Measurements from ENCODE around the gene ZCCHC8.
A peak's percentile ranks its signal among the peaks of the same experiment; 100 is the strongest.
"Not testable (repeated sequence)": the region's sequence is repeated elsewhere in the genome, so short reads cannot be mapped to it uniquely, and the experiment has no call there.

Gene ZCCHC8

DNA sequence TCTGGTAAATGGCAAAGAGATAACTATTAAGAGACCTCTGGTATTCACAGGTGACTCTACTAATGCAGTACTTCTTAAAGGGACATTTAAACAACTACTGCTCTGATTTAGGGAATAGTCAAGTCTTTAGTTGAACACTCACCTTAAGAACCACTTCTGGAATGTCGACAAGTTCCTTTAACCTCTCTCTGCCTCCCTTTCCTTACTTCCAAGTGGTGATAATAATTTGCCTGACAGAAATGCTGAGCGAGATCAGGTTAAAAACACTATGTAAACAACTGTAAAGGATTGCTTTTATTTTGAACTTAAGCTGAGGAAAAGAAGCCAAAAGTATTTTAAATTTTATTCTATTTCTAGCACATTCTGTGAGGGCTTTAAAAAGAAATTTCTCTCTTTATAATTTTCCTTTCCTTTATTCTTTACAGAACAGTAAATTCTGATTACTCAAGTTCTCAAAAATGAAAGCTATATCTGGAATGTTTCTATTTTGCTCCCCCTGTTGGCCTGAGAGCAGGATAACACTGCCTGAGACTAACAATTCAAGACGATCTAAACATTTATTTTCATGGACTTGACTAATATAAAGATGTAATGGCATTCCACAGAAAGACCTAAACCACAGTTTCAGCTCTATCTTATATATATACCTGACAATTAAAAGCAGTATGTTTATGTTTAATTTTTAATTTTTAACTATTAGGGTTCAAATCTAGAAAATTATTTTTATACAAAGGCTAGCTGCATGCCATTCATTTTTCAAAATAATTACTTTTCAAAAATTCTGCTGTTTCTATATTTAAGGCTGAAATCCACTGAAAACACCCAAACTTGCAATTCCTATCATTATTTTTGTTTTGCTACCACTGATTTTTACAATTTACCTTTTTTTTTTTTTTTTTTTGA, 29.2 kb downstream of the ZCCHC8 start:
- Mint-ChIP-seq H3K9me3 (no peaks in the 10 kb centered on the region), H3K4me1 (ENCODE audit: low read depth) (peaks cover 30% of the 10 kb centered on the region), H3K4me3 (no peak overlapping the region), H3K27ac (peak overlapping the region; percentile 58), H3K27me3 (no peaks in the 10 kb centered on the region), H3K36me3 (ENCODE audit: low read depth) (peaks cover 49% of the 10 kb centered on the region)
- DNase-seq, result no peak

DNA sequence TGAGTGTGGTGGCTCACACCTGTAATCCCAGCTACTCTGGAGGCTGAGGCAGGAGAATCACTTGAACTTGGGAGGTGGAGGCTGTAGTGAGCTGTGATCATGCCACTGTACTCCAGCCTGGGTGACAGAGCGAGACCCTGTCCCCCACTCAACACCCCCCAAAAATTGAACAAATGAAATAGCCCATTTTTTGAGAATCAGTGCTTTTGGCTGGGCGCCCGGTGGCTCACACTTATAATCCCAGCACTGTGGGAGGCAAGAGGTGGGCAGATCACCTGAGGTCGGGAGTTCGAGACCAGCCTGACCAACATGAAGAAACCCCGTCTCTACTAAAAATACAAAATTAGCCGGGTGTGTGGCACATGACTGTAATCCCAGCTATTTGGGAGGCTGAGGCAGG, 30.2 kb downstream of the ZCCHC8 start:
- peak; percentile 23 for DNase-seq
- H3K27ac Mint-ChIP-seq, H3K27me3 Mint-ChIP-seq, H3K4me3 Mint-ChIP-seq, H3K9me3 Mint-ChIP-seq: not testable (repeated sequence)
- Mint-ChIP-seq H3K36me3 (ENCODE audit: low read depth) (peaks cover 39% of the 10 kb centered on the region), H3K4me1 (ENCODE audit: low read depth) (peaks cover 27% of the 10 kb centered on the region)

DNA sequence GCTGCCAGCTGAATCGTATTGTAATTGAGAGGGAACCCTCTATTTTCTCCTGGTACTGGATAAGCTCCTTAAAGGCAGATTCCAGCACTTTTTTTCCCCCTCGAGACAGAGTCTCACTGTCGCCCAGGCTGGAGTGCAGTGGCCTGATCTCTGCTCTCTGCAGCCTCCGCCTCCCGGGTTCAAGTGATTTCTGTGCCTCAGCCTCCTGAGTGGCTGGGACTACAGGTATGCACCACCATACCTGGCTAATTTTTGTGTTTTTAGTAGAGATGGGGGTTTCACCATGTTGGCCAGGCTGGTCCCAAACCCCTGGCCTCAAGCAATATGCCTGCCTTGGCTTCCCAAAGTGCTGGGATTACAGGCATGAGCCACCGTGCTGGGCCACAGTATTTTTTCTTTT, 30.9 kb downstream of the ZCCHC8 start:
- not testable (repeated sequence) for H3K9me3 Mint-ChIP-seq, H3K27me3 Mint-ChIP-seq, H3K4me3 Mint-ChIP-seq
- Mint-ChIP-seq H3K36me3 (ENCODE audit: low read depth) (peaks cover 32% of the 10 kb centered on the region), H3K27ac (peak overlapping the region; percentile 18), H3K4me1 (ENCODE audit: low read depth) (peaks cover 21% of the 10 kb centered on the region)
- peak; percentile 18 for DNase-seq

DNA sequence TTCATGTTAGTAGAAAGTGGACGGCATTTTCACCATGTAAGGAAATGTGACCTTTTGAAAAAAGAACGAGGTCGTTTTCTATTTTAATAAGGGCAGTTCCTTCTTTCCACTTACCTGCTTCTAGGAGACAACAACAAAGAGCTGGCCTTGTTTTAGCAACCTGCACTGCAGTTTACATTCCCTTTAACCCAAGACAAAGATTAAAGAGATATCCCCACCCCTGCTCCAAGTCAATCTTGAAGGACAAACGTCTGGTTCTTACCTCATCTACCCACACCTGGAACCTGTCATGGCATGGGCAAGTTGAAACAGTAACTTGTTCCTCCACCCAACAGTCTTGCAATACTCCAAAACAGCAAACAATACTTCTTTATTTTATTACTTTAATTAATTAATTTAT, 32.7 kb downstream of the ZCCHC8 start:
- H3K9me3 Mint-ChIP-seq, result no peaks in the 10 kb centered on the region
- H3K4me1 Mint-ChIP-seq (ENCODE audit: low read depth), result peaks cover 8% of the 10 kb centered on the region
- H3K4me3 Mint-ChIP-seq, result no peak overlapping the region
- no peak for DNase-seq
- no peak overlapping the region for H3K27ac Mint-ChIP-seq
- H3K36me3 Mint-ChIP-seq (ENCODE audit: low read depth), result peaks cover 14% of the 10 kb centered on the region
- H3K27me3 Mint-ChIP-seq, result no peaks in the 10 kb centered on the region

DNA sequence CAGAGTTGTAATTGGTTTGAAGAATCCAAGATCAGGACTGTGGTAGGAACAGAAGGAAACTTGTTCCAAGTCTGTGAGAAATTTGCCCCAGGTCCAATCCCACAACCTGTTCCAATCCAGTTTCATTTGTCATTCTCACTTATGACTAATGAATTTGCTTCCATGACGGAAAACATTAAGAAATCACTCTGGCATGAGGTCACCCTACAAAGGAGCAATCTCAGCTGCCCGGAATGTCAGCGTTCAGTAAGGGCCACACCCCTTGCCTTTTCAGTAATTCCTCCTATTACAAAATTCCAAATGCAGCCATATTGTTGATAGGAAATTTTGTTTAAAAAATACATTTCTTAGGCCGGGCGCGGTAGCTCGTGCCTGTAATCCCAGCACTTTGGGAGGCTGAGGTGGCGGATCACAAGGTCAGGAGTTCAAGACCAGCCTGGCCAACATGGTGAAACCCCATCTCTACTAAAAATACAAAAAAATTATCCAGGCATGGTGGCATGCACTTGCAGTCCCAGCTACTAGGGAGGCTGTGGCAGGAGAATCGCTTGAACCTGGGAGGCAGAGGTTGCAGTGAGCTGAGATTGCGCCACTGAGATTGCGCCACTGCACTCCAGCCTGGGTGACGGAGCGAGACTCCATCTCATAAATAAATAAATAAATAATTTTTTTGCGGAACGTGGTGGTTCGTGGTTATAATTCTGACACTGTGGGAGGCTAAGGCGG, 36.3 kb downstream of the ZCCHC8 start:
- not testable (repeated sequence) for H3K4me3 Mint-ChIP-seq; H3K27me3 Mint-ChIP-seq; DNase-seq; H3K4me1 Mint-ChIP-seq (ENCODE audit: low read depth); H3K9me3 Mint-ChIP-seq; H3K36me3 Mint-ChIP-seq (ENCODE audit: low read depth); H3K27ac Mint-ChIP-seq

DNA sequence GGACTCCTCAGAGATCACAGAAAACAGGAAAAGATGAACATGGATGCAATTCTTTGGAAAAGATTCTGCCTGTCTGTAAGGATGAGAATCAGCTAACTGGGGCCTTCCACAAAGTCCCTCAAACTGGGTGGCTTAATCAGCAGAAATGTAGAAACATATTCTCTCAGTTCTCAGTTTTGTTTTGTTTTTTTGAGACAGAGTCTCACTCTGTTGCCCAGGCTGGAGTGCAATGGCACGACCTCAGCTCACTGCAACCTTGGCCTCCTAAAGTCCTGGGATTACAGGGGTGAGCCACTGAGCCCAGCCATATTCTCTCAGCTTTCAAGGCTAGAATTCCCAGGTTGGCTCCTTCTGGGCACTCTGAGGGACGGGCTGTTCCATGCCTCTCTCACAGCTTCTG, 40.1 kb downstream of the ZCCHC8 start:
- Mint-ChIP-seq H3K9me3 (no peaks in the 10 kb centered on the region), H3K4me3 (no peak overlapping the region), H3K27ac (no peak overlapping the region), H3K27me3 (no peaks in the 10 kb centered on the region), H3K36me3 (ENCODE audit: low read depth) (no peaks in the 10 kb centered on the region), H3K4me1 (ENCODE audit: low read depth) (peaks cover 4% of the 10 kb centered on the region)
- DNase-seq, result no peak

DNA sequence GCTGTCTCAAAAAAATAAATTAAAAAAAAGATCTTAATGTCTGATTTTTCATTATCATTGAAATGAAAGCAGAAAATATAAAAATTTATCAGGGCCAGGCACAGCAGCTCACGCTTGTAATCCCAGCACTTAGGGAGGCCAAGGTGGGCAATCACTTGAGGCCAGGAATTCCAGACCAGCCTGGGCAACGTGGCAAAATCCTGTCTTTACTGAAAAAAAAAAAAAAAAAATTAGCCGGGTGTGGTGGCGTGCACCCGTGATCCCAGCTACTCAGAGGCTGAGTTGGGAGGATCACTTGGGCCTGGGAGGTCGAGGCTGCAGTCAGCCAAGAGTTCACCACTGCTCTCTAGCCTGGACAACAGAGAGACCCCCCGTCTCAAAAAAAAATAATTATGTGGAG, 40.7 kb downstream of the ZCCHC8 start:
- Mint-ChIP-seq H3K36me3 (ENCODE audit: low read depth) (no peaks in the 10 kb centered on the region), H3K27ac (no peak overlapping the region), H3K4me3 (no peak overlapping the region), H3K27me3 (no peaks in the 10 kb centered on the region), H3K4me1 (ENCODE audit: low read depth) (peaks cover 4% of the 10 kb centered on the region), H3K9me3 (no peaks in the 10 kb centered on the region)
- DNase-seq, result no peak

DNA sequence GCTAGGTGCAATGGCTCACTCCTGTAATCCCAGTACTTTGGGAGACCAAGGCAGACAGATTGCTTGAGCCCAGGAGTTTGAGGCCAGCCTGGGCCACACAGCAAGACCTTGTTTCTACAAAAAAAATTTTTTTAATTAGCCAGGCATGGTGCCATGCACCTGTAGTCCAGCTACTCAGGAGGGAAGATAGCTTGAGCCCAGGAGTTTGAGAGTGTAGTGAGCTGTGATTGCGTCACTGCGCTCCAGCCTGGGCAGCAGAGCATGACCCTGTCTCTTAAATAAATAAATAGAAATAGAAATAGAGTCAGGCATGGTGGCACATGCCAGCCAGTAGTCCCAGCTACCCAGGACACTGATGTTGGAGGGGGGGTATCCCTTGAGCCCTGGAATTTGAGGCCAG, 41.5 kb downstream of the ZCCHC8 start:
- H3K4me3 Mint-ChIP-seq, result no peak overlapping the region
- H3K9me3 Mint-ChIP-seq, result no peaks in the 10 kb centered on the region
- no peaks in the 10 kb centered on the region for H3K27me3 Mint-ChIP-seq
- DNase-seq, result no peak
- H3K27ac Mint-ChIP-seq, result no peak overlapping the region
- H3K36me3 Mint-ChIP-seq (ENCODE audit: low read depth), result no peaks in the 10 kb centered on the region
- H3K4me1 Mint-ChIP-seq (ENCODE audit: low read depth), result peaks cover 10% of the 10 kb centered on the region

DNA sequence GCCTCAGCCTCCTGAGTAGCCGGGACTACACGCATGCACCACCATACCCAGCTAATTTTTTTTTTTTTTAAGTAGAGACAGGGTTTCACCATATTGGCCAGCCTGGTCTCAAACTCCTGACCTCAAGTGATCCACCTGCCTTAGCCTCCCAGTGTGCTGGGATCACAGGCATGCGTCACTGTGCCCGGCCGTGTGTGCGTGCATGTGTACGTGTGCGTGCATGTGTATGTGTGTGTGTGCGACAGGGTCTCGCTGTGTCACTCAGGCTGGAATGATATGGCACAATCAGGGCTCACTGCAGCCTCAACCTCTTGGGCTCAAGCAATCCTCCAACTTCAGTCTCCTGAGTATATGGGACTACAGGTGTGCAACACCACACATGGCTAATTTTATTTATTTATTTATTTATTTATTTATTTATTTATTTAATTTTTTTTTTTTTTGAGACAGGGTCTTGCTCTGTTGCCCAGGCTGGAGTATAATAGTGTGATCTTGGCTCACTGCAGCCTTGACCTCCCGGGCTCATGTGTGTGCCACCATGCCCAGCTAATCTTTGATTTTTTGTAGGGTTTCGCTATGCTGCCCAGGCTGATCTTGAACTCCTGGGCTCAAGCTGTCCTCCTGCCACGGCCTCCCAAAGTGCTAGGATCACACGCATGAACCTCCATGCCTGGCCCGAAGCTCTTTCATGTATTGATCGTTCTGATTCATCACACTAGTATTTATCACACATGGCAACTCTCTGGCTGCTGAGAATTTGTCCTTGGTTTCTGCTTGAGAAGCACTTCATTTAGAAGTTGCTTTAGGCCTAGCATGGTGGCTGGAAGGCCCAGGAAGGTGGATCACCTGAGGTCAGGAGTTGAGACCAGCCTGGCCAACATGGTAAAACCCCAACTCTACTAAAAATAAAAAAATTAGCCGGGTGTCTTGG, 42.4 kb downstream of the ZCCHC8 start:
- no peak overlapping the region for H3K4me3 Mint-ChIP-seq
- H3K36me3 Mint-ChIP-seq (ENCODE audit: low read depth), result no peaks in the 10 kb centered on the region
- no peak overlapping the region for H3K27ac Mint-ChIP-seq
- H3K9me3 Mint-ChIP-seq, result no peaks in the 10 kb centered on the region
- no peaks in the 10 kb centered on the region for H3K27me3 Mint-ChIP-seq
- no peak for DNase-seq
- peaks cover 18% of the 10 kb centered on the region for H3K4me1 Mint-ChIP-seq (ENCODE audit: low read depth)

DNA sequence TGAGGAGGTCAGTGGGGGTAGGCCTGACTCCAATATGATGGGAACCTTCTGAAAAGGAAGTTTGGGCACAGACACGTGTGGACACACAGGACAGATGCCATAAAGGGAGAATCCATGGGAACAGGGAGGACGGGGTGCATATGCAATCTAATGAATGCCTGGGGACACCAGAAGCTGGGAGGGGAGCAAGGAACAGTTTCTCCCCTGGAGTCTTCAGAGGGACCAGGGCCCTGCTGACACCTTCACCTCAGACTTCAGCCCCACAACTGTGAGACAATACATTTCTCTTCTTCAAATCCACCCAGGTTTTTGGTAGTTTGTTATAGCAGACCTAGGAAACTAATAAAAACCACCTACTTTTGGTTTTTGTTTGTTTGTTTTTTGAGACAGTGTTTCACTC, 43.1 kb downstream of the ZCCHC8 start:
- Mint-ChIP-seq H3K4me1 (ENCODE audit: low read depth) (peaks cover 26% of the 10 kb centered on the region), H3K9me3 (no peaks in the 10 kb centered on the region), H3K27me3 (no peaks in the 10 kb centered on the region), H3K36me3 (ENCODE audit: low read depth) (no peaks in the 10 kb centered on the region), H3K4me3 (no peak overlapping the region), H3K27ac (peak overlapping the region; percentile 33)
- peak; percentile 20 for DNase-seq

DNA sequence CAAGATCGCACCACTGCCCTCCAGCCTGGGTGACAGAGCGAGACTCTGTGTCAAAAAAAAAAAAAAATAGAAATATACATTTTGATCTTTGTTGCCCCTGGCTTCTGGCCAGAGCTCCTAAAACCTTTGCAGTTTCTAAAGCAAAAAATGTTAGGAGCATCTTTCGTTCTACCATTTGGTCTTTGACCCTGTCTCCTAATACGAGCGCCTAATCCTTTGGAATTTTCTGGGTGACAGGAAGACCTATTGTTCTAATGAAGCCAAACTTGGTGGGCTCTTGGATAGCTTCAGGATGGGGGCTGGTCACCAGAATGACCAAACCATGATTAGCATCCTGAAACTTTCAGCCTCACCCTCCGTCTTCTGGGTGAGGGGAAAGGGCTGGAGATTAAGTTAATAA, 46.0 kb downstream of the ZCCHC8 start:
- no peaks in the 10 kb centered on the region for H3K27me3 Mint-ChIP-seq
- DNase-seq, result no peak
- H3K4me1 Mint-ChIP-seq (ENCODE audit: low read depth), result peaks cover 33% of the 10 kb centered on the region
- H3K4me3 Mint-ChIP-seq, result no peak overlapping the region
- no peaks in the 10 kb centered on the region for H3K9me3 Mint-ChIP-seq
- H3K36me3 Mint-ChIP-seq (ENCODE audit: low read depth), result no peaks in the 10 kb centered on the region
- H3K27ac Mint-ChIP-seq, result no peak overlapping the region

DNA sequence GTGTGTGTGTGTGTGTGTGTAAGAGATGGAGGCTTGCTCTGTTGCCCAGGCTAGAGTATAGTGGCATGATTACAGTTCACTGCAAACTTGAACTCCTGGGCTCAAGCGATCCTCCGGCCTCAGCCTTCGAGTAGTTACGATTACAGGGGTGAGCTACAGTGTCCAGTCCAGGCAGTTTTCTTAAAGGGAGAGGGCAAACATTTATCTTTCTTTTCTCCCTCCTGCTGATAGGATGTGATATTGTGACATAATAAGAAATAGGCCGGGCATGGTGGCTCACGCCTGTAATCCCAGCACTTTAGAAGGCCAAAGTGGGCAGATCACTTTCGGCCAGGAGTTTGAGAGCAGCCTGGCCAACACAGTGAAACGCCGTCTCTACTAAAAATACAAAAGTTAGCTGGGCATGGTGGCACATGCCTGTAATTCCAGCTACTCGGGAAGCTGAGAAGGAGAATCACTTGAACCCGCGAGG, 46.4 kb downstream of the ZCCHC8 start:
- Mint-ChIP-seq H3K27me3 (no peaks in the 10 kb centered on the region), H3K27ac (peak overlapping the region; percentile 90), H3K36me3 (ENCODE audit: low read depth) (no peaks in the 10 kb centered on the region), H3K4me1 (ENCODE audit: low read depth) (peaks cover 38% of the 10 kb centered on the region), H3K9me3 (no peaks in the 10 kb centered on the region), H3K4me3 (no peak overlapping the region)
- no peak for DNase-seq

DNA sequence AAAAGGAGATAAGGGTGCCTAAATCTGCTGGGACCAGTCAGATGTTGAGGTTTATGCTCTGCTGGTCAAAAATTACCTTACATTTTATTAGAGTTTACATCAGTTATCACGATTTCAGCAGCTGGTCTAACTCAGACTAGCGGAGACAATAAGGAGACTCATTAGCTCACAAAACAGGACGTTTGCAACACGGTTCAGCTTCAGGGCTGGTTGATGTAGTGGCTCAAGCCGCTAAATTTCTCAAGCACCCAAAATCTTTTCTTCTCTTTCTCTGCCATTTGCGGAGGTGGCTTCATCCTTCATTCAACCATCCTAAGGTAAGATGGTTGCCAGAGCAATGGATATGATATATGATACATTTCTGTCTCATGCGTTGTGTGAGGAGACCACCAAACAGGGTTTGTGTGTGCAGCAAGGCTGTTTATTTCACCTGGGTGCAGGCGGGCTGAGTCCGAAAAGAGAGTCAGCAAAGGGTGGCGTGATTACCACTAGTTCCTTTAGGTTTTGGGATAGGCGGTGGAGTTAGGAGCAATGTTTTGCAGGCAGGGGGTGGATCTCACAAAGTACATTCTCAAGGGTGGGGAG, 47.9 kb downstream of the ZCCHC8 start:
- DNase-seq, result peak; percentile 40
- Mint-ChIP-seq H3K27me3 (no peaks in the 10 kb centered on the region), H3K36me3 (ENCODE audit: low read depth) (no peaks in the 10 kb centered on the region), H3K4me3 (peak overlapping the region; percentile 47), H3K4me1 (ENCODE audit: low read depth) (peaks cover 41% of the 10 kb centered on the region), H3K9me3 (no peaks in the 10 kb centered on the region), H3K27ac (peak overlapping the region; percentile 90)

DNA sequence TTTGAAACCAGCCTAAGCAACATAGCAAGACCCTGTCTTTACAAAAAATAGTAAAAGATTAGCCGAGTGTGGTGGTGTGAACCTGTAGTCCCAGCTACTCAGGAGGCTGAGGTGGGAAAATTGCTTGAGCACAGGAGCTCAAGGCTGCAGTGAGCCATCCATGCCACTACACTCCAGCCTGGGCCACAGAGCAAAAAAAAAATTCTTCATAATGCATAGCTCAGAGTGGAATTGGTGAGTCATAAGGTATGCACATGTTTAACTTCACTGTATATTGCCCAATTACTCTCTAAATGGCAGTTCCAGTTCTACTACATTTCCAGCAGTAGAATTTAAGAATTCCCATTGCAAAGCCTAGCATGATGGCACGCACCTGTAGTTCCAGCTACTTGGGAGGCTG, 51.4 kb downstream of the ZCCHC8 start:
- no peak overlapping the region for H3K4me3 Mint-ChIP-seq
- no peaks in the 10 kb centered on the region for H3K9me3 Mint-ChIP-seq
- DNase-seq, result no peak
- peak overlapping the region; percentile 6 for H3K27ac Mint-ChIP-seq
- H3K4me1 Mint-ChIP-seq (ENCODE audit: low read depth), result peaks cover 33% of the 10 kb centered on the region
- H3K27me3 Mint-ChIP-seq, result no peaks in the 10 kb centered on the region
- no peaks in the 10 kb centered on the region for H3K36me3 Mint-ChIP-seq (ENCODE audit: low read depth)

All from activated T-cell treated with anti-CD3 and anti-CD28 coated beads, Interleukin-2, amount 50 U/mL, for 24 hours (primary cell).